ENCODE data around the gene ZNF275. TPM values are rescaled to one million over a fixed set of nuclear protein-coding genes. Genes with fewer than 3 reads are reported as not detected.

ZNF275 gene
- total RNA-seq, 1 donor from 2014 or later, result 20.1 TPM

GRCh38 chrX:153334654-153335295, 822 bp downstream of the ZNF275 start:
- H3K9me3 Mint-ChIP-seq, result no peaks in the 10 kb centered on the region
- peaks cover 3% of the 10 kb centered on the region for H3K27me3 Mint-ChIP-seq
- intact Hi-C loops (cut with micrococcal nuclease), result loop anchor here (5.0 to 10.0 kb wide), 3 partner anchors 38 to 1940 kb away; partner anchors contain the start of genes HAUS7 and VMA21
- H3K36me3 Mint-ChIP-seq (ENCODE audit: low read depth), result peaks cover 29% of the 10 kb centered on the region
- peaks cover 41% of the 10 kb centered on the region for H3K4me1 Mint-ChIP-seq
- DNase-seq, result no peak
- peak overlapping the region; percentile 83 for H3K4me3 Mint-ChIP-seq
- H3K27ac Mint-ChIP-seq, result peak overlapping the region; percentile 92

- H3K27ac Mint-ChIP-seq, result peak overlapping the region; percentile 92
- intact Hi-C loops (cut with micrococcal nuclease), result loop anchor here (5.0 to 10.0 kb wide), 3 partner anchors 36 to 1942 kb away; partner anchors contain the start of genes HAUS7 and VMA21
- peak; percentile 57 for DNase-seq
- peak overlapping the region; percentile 83 for H3K4me3 Mint-ChIP-seq
- H3K4me1 Mint-ChIP-seq, result peaks cover 51% of the 10 kb centered on the region
- peaks cover 45% of the 10 kb centered on the region for H3K36me3 Mint-ChIP-seq (ENCODE audit: low read depth)
- H3K27me3 Mint-ChIP-seq, result peaks cover 3% of the 10 kb centered on the region
- H3K9me3 Mint-ChIP-seq, result peaks cover 5% of the 10 kb centered on the region
These were observed 2.4 kb downstream of the ZNF275 start for GRCh38 chrX:153336121-153336894.

GRCh38 chrX:153336988-153337387, 3.0 kb downstream of the ZNF275 start:
- peak overlapping the region; percentile 74 for H3K4me3 Mint-ChIP-seq
- H3K36me3 Mint-ChIP-seq (ENCODE audit: low read depth), result peaks cover 51% of the 10 kb centered on the region
- peak; percentile 56 for DNase-seq
- intact Hi-C loops (cut with micrococcal nuclease), result loop anchor here (5.0 to 10.0 kb wide), 3 partner anchors 35 to 1942 kb away; partner anchors contain the start of genes HAUS7 and VMA21
- H3K9me3 Mint-ChIP-seq, result peaks cover 9% of the 10 kb centered on the region
- peaks cover 3% of the 10 kb centered on the region for H3K27me3 Mint-ChIP-seq
- H3K4me1 Mint-ChIP-seq, result peaks cover 57% of the 10 kb centered on the region
- peak overlapping the region; percentile 83 for H3K27ac Mint-ChIP-seq

GRCh38 chrX:153338836-153339235, 4.9 kb downstream of the ZNF275 start:
- Mint-ChIP-seq H3K36me3 (ENCODE audit: low read depth) (peaks cover 61% of the 10 kb centered on the region), H3K27me3 (no peaks in the 10 kb centered on the region), H3K4me1 (peaks cover 70% of the 10 kb centered on the region), H3K27ac (peak overlapping the region; percentile 84), H3K4me3 (peak overlapping the region; percentile 74), H3K9me3 (peaks cover 10% of the 10 kb centered on the region)
- intact Hi-C loops (cut with micrococcal nuclease), result loop anchor here (5.0 to 10.0 kb wide), 3 partner anchors 33 to 1944 kb away; partner anchors contain the start of genes HAUS7 and VMA21
- DNase-seq, result peak; percentile 57

GRCh38 chrX:153339662-153340061, 5.7 kb downstream of the ZNF275 start:
- Mint-ChIP-seq H3K9me3 (peaks cover 10% of the 10 kb centered on the region), H3K27me3 (no peaks in the 10 kb centered on the region), H3K27ac (no peak overlapping the region), H3K36me3 (ENCODE audit: low read depth) (peaks cover 68% of the 10 kb centered on the region), H3K4me1 (peaks cover 75% of the 10 kb centered on the region), H3K4me3 (no peak overlapping the region)
- DNase-seq, result no peak
- intact Hi-C loops (cut with micrococcal nuclease), result loop anchor here (5.0 to 10.0 kb wide), 3 partner anchors 33 to 1945 kb away; partner anchors contain the start of genes HAUS7 and VMA21

- Mint-ChIP-seq H3K36me3 (ENCODE audit: low read depth) (peaks cover 73% of the 10 kb centered on the region), H3K27ac (peak overlapping the region; percentile 29), H3K9me3 (peaks cover 10% of the 10 kb centered on the region), H3K4me3 (peak overlapping the region; percentile 20), H3K4me1 (peaks cover 73% of the 10 kb centered on the region), H3K27me3 (no peaks in the 10 kb centered on the region)
- DNase-seq, result no peak
- intact Hi-C loops (cut with micrococcal nuclease), result no loop called here
These were observed 6.2 kb downstream of the ZNF275 start for GRCh38 chrX:153340111-153340510.

- Mint-ChIP-seq H3K9me3 (peaks cover 10% of the 10 kb centered on the region), H3K4me3 (peak overlapping the region; percentile 83), H3K4me1 (peaks cover 52% of the 10 kb centered on the region), H3K36me3 (ENCODE audit: low read depth) (peaks cover 79% of the 10 kb centered on the region), H3K27ac (peak overlapping the region; percentile 93), H3K27me3 (no peaks in the 10 kb centered on the region)
- intact Hi-C loops (cut with micrococcal nuclease), result no loop called here
- DNase-seq, result peak; percentile 64
These were observed 9.0 kb downstream of the ZNF275 start for GRCh38 chrX:153342762-153343558.

- Mint-ChIP-seq H3K27me3 (no peaks in the 10 kb centered on the region), H3K9me3 (peaks cover 10% of the 10 kb centered on the region), H3K4me1 (peaks cover 47% of the 10 kb centered on the region), H3K36me3 (ENCODE audit: low read depth) (peaks cover 77% of the 10 kb centered on the region), H3K27ac (peak overlapping the region; percentile 93), H3K4me3 (peak overlapping the region; percentile 83)
- intact Hi-C loops (cut with micrococcal nuclease), result no loop called here
- no peak for DNase-seq
These were observed 9.7 kb downstream of the ZNF275 start for GRCh38 chrX:153343674-153344073.

- Mint-ChIP-seq H3K4me1 (peaks cover 20% of the 10 kb centered on the region), H3K9me3 (no peaks in the 10 kb centered on the region), H3K4me3 (no peak overlapping the region), H3K27me3 (no peaks in the 10 kb centered on the region), H3K36me3 (ENCODE audit: low read depth) (peaks cover 59% of the 10 kb centered on the region), H3K27ac (no peak overlapping the region)
- DNase-seq, result no peak
- intact Hi-C loops (cut with micrococcal nuclease), result no loop called here
These were observed 13.6 kb downstream of the ZNF275 start for GRCh38 chrX:153347530-153347929.

- intact Hi-C loops (cut with micrococcal nuclease), result no loop called here
- no peak for DNase-seq
- Mint-ChIP-seq H3K27ac (no peak overlapping the region), H3K36me3 (ENCODE audit: low read depth) (peaks cover 58% of the 10 kb centered on the region), H3K9me3 (no peaks in the 10 kb centered on the region), H3K4me1 (peaks cover 11% of the 10 kb centered on the region), H3K4me3 (no peak overlapping the region), H3K27me3 (no peaks in the 10 kb centered on the region)
These were observed 14.5 kb downstream of the ZNF275 start for GRCh38 chrX:153348421-153348820.

- no peak overlapping the region for H3K27ac Mint-ChIP-seq
- H3K36me3 Mint-ChIP-seq (ENCODE audit: low read depth), result peaks cover 46% of the 10 kb centered on the region
- H3K9me3 Mint-ChIP-seq, result no peaks in the 10 kb centered on the region
- no peak overlapping the region for H3K4me3 Mint-ChIP-seq
- no peak for DNase-seq
- H3K4me1 Mint-ChIP-seq, result peaks cover 2% of the 10 kb centered on the region
- H3K27me3 Mint-ChIP-seq, result no peaks in the 10 kb centered on the region
- intact Hi-C loops (cut with micrococcal nuclease), result no loop called here
These were observed 16.0 kb downstream of the ZNF275 start for GRCh38 chrX:153349952-153350351.

GRCh38 chrX:153351981-153352380, 18.0 kb downstream of the ZNF275 start:
- Mint-ChIP-seq H3K27ac (no peak overlapping the region), H3K27me3 (no peaks in the 10 kb centered on the region), H3K9me3 (no peaks in the 10 kb centered on the region)

GRCh38 chrX:153352858-153353257, 18.9 kb downstream of the ZNF275 start:
- Mint-ChIP-seq H3K27me3 (no peaks in the 10 kb centered on the region), H3K4me1 (peaks cover 2% of the 10 kb centered on the region), H3K4me3 (no peak overlapping the region), H3K27ac (no peak overlapping the region), H3K9me3 (peaks cover 4% of the 10 kb centered on the region), H3K36me3 (ENCODE audit: low read depth) (peaks cover 31% of the 10 kb centered on the region)
- intact Hi-C loops (cut with micrococcal nuclease), result no loop called here
- no peak for DNase-seq

More at GRCh38 chrX:153351981-153352380, 18.0 kb downstream of the ZNF275 start:
- peaks cover 2% of the 10 kb centered on the region for H3K4me1 Mint-ChIP-seq
- intact Hi-C loops (cut with micrococcal nuclease), result no loop called here
- no peak overlapping the region for H3K4me3 Mint-ChIP-seq
- peaks cover 29% of the 10 kb centered on the region for H3K36me3 Mint-ChIP-seq (ENCODE audit: low read depth)
- DNase-seq, result no peak

Measured in activated CD4-positive, alpha-beta T cell treated with anti-CD3 and anti-CD28 coated beads, Interleukin-2, amount 10 ng/mL, durations not matched to agents 24 days and 14 days (primary cell).